ENCODE measurements around the gene DISC1.
"Not testable (repeated sequence)": the region's sequence is repeated elsewhere in the genome, so short reads cannot be mapped to it uniquely, and the experiment has no call there.

DISC1 gene

DNA sequence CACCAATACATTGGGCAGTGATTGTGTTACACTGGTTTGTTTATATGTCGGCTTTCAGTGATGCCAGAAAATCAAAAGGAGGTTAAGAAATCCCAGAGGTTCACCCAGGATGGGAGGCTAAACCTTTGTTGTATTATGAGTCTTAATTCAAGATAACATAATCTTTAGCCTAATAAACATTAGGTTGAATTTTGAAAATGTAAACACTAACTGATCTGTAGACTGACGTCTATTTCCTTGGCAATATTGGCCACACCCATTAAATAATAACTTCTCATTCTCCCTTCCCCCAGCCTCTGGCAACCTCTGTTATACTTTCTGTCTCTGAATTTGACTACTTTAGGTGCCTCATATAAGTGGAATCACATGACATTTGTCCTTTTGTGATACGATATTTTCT is 238.7 kb downstream of the DISC1 start:
- DNase-seq, result no peak

DNA sequence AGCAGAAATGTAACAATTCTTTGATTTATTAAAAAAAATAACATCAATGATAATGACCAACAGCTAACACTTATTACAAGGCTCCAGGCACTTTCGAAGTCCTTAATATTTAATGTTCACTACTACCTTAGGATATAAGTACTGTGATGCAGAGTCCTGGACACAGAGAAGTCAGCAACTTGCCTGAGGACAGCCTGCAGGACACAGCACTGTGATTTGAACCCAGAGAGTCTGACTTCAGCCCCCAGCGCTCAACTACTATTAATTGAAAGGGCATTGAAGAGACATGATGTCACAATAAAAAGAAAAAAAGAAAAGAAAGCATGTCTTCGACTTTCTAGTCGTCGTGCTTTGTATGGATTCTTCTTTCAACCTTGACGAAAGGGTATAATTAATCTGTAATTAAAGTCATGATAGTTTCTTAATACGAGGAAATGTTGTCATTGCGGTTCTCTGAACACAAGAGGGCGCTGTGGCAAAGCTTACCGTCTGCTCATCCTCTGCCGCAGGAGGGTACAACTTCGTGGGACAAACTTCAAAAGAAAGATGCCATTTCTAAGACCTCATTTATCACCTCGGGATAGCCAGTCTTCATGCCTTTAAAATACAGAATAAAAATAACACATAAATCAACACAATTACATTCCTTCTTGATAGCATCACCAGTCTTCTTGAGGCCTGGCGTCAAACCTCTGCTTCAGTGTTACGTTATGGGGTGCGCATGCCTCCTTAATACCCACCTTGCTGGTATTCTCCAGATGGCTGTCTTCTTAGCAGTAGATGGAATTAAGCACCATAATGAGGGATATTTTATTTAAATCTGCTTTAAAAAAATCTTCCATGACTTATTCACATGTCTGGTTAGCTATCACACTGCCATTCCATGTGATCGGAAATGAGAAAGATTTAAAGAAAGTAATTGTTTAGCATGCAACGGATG is 240.1 kb downstream of the DISC1 start:
- DNase-seq, result peak; percentile 51

DNA sequence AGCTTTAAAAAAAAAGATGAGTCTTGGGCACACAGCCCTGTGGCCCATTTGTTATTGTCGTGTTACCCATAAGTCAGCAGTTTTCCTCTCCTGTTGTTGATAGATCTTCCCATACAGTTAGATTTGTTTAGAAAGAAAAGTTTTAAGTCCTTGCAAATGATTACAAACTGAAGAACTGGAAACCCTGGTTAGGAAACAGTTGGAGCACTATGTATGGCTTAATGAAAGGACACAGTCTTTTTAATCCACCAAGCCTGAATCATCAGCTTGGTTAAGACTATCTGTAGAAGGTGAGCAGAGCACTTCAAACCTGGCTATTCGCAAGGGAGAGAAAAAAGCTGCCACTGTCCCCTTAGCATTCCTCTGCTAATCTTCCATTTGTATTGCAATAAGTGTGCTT is 241.0 kb downstream of the DISC1 start:
- no peak for DNase-seq

DNA sequence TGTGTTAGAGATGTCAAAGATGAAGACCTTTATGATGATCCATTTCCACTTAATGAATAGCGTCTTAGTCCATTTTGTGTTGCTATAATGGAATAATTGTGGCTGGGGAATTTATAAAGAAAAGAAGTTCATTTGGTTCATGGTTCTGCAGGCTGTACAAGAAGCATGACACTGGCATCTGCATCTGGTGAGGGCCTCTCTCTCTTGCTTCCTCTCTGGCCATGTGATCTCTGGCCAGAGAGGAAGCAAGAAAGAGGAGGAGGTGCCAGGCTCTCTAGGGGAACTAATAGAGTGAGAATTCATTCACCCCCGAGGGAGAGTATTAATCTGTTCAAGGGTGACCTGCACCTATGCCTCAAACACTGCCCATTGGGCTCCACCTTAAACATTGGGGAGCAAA is 242.8 kb downstream of the DISC1 start:
- no peak for DNase-seq

DNA sequence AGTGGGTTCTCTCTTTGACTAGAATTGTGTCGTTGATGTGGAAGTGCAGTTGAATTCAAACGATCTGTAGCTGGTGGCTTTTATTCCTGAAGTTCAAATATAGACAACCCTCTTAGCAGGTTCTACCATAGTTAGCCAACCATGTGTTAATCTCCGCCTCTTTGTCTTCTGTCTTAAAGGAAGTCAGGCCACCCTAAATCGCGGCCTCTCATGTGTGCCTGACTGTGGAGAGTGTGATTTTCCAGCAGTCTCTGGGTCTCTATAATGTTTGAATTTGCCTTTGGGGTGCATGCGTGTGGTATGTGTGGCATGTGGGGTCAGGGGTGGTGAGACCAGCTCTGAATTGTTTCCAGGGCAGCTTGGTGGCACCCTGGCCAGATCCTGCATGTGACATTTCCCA is 244.9 kb downstream of the DISC1 start:
- DNase-seq, result no peak

DNA sequence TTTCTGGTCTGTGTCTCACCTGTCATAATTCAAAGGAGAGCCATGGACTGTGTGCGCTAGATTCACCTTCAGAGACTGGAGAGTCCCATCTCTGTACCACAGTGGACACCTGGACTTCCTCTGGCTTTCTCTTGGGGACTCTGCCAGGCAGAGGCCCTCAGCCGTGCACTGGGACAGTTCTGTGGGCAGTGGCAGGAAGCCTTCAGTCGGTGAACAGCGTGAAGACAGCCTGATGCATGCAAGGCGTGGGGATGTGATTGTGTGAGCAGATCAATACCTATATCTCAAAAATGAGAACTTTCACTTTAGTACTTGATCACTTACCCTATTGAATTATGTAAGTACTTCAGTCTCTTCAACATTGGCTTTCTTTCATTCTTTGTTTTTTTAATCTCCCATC is 245.3 kb downstream of the DISC1 start:
- no peak for DNase-seq

DNA sequence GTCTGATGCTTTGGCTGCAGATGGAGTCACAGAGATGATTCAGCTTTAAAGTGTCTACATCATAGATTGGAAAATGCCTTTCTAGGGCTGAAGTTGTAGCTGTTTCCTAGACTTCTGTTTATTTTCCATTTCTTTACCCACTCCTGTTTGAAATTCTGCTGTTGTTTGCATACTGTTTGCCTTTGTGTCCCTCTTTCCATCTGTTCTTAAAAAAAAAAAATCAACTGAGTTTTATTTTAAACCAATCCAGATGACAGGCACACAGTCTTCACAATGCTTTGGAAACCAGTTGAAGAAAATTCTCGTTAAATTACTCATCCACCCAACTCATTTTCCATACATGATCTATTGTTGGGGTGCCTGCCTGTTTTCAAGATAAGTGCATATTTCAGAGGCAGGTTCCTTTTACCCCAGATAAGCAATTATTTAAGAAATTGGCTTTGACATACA is 245.9 kb downstream of the DISC1 start:
- DNase-seq, result no peak

DNA sequence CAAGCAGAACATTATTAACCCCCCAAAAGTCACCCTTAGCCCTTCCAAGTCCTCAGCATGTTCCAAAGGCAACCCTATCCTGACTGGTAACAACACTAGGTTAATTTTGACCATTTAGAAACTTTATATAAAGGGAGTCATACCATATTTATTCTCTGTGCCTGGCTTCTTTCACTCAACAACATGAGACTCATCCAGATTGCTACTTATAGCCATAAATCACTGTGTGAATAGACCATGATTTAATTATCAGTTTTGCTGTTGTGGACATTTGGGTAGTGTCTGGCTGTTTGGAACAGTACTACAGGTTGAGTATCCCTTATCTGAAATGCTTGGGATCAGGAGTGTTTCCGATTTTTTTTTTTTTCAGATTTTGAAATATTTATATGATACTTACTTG is 252.1 kb downstream of the DISC1 start:
- no peak for DNase-seq

DNA sequence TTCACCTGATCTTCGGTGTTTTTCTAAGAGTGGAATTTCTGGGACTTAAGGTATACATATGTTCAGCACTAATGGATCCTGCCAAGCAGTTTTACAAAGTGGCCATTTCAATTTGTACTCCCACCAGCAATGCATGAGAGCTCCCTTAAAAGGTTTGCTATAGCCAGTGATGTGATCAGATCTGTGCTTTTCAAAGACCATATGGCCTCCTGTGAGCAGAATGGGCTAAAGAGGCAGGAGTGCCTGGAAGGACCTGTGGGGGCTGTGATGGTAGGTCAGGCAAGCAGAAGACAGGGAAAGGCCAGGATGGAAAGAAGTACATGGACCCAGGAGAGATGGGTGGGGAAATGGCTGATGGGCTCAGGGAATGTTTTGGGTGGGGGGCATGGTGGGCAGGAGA is 252.7 kb downstream of the DISC1 start:
- no peak for DNase-seq

DNA sequence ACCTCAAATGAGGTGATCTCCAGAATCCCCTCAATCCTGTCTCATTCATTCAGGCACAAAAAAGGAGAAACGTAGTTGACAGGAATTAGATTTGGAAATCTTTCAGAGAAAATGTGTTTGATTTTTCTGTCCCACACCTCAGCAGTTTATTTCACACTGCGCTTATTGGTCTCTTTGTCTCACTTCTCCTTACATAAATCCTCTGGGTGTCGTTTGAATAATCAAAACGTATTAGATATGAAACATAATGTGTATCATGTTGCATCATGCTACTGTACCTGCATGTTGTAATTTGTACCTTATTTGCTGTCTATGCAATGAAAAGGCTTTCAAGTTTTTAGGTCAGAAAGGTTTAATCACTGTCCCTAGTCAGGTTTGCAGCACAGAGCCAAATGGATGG is 255.7 kb downstream of the DISC1 start:
- DNase-seq, result no peak

DNA sequence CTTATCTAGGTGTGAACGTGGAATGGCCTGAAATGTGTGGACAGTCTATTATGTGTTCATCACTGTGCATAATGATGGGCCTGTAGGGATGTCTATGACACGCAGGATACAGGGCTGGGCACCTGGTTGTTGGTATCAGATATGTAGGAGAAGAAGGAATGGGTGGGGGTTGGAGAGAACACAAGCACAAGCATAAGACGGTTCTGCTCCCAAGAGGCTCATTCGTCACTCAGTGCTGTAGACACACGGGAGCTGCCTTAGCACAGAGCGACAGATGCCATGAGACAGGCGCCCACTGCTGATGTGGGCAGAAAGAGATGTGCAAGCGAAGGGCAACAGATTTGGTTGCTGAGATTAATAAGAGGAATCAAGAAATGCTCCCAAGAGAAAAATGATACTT is 256.2 kb downstream of the DISC1 start:
- DNase-seq, result no peak

DNA sequence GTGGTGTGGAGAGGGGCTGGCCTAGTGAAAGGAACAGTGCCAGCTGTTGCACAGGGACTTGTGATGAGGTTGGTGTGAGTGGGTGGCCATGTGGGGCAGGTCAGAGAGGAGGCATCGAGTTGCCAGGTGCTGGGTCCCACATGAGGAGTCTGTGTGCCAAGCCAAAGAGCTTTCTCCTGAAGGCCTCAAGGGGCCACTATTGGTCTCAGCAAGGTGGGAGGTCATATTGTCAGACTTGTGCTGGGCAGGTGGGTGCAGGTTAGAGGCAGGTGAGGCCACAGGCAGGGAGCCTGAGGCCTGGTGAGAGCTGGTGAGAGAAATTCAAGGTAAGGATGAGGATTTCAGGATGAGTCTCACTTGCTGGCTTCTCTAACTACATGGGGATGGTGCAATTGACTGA is 256.8 kb downstream of the DISC1 start:
- DNase-seq, result no peak

DNA sequence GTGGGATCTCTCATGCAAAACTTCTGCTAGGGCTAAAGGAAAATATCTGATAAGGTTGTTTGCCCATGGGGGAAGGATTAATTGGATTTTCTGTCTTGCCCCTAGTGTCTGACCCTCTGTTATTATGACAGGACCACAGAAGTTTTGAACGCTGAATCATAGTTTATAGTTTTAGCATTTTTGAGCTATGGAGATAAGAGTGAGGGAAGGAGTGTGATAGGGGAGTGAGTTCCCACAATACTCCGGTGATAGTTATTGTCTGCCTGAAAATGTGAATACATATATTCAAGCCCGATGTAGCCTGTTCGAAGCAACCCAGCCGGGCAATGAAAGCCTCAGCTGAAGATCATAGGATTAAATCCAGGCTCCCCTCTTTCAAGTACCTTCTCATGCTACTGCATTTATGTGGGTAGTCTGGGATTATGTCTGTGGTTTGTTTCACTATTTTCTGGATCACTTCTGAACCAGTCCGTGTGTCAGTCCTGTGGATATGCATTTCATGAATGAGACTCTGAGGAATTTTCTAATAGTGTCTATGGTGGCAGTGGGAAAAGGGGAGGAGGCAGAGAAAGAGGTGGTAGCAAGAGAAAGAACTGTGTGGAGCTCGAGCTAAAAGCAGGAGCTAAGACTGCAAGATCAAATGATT is 258.7 kb downstream of the DISC1 start:
- DNase-seq, result no peak

DNA sequence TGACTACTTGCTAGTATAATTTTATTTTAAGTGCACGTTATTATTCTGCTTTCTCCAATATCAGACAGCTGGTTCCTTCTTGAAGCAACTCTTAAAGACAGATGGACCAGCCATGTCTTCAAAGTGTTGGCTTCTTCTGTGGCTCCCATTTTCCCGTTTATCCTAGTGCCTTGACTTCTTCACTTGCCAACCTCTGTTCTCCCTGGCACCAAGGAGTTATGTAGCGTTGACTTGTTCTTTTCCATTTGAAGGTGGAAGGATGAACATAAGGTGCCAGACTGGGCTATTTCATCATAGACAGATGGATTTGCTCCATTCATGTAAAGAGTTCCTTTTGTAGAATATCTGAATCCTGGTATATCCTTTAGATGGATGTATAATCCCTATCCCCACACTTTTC is 260.6 kb downstream of the DISC1 start:
- DNase-seq, result no peak

DNA sequence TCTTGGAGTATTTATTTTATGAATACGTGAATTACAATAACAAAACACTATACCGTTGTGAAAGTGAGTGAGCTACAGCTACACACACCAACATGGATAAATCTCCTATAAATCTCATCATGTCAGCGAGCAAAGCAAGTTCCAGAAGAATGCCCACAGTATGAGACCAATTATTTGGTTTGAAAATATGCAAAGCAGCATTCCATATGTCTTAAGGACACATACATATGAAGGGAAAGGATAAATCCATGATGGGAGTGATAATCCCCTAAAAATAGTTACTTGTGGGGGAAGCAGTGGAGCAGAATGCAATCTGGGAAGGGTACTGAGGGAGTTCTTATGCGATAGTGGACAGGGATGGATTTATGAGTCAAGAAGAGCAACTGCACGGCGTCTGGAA is 261.3 kb downstream of the DISC1 start:
- DNase-seq, result no peak

DNA sequence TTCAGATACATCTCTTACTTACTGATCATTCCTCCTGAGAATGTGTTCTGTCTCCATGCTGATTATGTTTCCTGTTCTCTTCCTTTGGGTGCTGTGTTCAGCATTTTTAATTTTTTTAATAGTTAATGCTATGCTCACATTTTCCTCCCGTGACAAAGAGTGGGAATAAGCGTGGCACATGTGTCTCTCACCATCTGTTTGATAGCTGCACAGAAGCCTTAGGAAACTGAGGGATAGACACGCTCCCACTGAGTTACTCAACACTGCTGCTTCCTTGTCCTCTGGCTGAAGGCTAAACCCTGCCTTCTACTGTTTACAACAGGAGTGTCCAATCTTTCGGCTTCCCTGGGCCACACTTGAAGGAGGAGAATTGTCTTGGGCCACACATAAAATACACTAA is 264.2 kb downstream of the DISC1 start:
- no peak for DNase-seq

DNA sequence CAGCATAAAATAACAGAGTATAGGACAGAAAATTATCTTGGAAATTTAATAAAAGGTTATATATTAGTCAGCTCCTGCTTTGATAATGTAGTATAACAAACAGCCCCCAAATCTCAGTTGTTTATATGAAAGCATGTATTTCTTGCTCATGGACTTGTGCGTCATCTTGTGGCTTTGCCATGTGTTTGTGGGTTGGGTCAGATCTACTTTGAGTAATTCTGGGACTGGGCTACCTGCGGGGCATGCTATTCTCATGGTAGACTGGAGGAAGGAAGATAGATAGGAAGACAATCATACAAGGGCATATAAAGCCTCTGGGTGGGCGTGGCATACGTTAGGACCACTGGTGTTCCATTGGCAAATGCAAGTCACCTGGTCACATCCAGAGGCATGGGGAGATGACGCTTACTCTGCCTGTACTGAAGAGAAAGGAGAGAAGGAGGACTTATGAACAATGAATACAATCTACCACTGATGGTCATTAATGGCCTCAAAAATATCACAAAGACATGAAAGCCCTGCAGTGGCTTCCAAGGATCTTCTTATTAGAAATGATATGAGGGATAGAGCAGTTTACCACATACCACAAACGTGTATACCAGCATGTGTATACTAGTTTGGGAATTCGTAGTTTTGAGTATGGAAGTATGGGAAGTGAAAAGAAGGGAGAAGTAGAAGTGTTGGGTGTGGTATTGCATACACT is 267.0 kb downstream of the DISC1 start:
- no peak for DNase-seq

DNA sequence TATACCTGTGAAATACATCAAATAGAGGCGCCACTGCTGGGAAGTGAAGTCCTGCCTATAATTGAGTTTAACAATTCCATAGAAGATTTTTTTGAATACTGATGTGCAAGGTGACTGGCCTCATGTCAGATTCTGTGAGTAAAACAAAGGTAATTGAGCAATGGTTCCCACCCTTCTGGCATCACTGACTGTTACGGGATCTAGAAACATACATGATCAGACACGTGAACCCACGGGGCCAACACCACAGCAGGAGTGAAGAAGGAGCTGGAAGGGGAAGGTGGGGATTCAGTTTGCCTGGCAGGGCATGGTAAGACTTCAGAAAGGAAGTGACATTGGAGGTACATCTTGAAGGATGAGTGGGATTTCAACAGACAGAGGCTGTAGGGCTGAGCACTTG is 270.2 kb downstream of the DISC1 start:
- no peak for DNase-seq

DNA sequence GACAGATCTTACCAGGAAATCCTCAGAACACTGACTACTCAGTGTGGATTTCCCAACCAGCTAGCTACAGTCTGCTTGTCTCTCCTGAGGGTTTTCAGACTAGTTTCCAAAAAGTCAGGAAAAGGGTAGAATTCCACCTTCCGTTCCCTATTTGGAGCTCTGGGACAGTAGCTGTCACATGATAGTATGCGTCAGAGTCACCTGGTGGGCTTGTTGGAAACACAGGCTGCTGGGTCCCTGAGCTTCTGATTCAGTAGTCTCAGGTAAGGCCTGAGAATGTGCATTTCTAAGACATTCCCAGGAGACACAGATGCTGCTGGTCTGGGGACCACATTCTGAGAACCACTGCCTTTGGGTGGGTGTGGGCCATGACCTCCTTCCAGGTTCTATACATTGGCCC is 272.5 kb downstream of the DISC1 start:
- no peak for DNase-seq

DNA sequence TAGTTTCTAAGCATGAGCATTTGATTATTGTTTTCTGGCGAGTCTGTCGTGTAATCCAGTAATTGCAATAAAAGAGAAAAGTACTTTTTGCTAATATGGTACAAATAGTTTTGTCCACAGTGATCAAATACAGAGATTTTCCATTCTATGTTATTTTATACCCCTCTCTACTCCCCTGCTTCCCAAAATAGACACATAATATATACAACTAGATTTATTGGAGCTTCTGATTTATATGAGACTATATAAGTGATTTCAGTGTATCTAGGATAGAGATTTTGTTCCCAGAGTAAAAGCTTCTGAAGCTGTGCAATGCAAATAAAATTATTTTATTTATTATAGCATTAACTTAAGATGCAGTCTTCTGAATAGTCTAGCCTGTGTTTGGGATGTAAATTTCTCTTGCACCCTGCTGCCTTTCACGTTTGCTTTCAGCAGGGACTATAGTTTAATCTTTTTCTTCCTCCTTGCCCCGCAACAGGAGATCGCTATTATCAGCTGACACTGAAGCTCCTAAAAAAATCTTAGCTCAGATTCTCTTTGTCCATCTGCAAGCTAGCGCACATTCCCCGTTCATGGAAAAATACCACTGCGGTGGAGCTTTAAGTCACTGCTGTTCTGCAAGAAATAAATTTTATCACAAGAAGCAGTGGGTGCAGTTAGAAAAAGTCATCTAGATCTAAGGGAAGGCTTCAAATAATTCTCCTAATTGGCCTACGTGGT is 273.3 kb downstream of the DISC1 start:
- DNase-seq, result no peak

DNA sequence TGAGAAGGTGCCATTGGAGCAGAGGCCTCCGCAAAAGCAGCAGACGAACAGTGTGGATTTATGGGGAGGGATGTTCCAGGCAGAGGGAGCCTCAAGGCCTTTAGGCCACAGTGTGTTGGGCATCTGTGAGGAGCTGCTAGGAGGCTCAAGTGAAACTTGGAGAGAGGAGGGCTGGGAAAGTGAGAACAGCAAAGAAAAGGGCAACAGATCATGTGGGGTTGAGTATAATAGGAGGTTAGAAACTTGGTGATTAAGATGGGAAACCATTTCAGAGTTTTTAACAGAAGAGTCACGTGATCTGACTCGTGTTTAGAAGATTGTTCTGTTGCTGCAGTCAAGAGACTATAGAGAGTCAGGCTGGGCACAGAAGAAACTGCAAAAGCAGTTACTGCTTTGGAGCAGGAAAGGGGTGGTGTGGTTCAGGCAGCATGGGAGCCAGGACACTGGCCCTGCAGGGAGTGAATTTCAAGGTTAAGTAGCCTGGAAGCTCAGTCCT is 277.0 kb downstream of the DISC1 start:
- no peak for DNase-seq

DNA sequence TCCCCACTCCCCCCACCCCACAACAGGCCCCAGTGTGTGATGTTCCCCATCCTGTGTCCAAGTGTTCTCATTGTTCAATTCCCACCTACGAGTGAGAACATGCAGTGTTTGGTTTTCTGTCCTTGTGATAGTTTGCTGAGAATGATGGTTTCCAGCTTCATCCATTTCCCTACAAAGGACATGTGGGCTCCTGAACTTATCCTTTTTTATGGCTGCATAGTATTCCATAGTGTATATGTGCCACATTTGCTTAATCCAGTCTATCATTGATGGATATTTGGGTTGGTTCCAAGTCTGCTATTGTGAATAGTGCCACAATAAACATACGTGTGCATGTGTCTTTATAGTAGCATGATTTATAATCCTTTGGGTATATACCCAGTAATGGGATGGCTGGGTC is 280.7 kb downstream of the DISC1 start:
- not testable (repeated sequence) for DNase-seq

DNA sequence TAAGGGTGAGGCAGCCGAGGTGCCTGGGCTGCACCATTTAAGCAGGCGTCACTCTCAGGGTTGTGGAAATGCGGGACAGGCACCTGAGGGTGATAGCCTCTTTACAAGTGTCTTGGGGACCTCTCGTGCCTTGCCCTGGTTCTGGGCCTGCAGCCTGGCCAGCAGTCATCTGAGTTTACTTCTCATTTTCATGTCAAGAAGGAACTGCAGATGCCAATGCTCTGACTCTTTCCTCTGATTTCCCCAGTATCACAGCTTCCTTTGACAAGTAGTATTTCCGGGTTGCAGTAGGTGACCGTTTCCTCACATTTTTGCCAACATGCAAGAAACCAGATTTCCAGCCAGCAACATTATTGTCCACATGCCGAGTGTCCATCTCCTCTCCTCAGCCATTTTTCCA is 286.9 kb downstream of the DISC1 start:
- no peak for DNase-seq
